ENCODE results near the gene HEYL.

GRCh38 chr1:39649636-39650185 is 10.3 kb upstream of the HEYL start:
- TF ChIP-seq CTCF (IDR thresholded peaks at IDR 0.05) (no peak), POLR2A (IDR thresholded peaks at IDR 0.05) (no peak)
